GM19455 (cell line): ENCODE data around the gene TMC7.
"Not testable (repeated sequence)": the region's sequence is repeated elsewhere in the genome, so short reads cannot be mapped to it uniquely, and the experiment has no call there.

Experiments used
- ATAC-seq: cut with Tn5 transposase; IDR thresholded peaks from one replicate; pipeline ENCODE4 v1.9.1; 2021; ENCODE audit not compliant: unreplicated experiment

TMC7 gene

GRCh38 chr16:18983565-18984434, at the start of gene TMC7:
Gene TMC7 (plus strand): TSS chr16:18983934. CDS start chr16:18984064, 130 bp downstream.
- ATAC-seq: no peak

GRCh38 chr16:18936727-18937340, 46.9 kb upstream of the TMC7 start:
- no peak for ATAC-seq

GRCh38 chr16:18937390-18937789, 46.3 kb upstream of the TMC7 start:
- no peak for ATAC-seq

- ATAC-seq: no peak
Measured at GRCh38 chr16:18938986-18939385, 44.7 kb upstream of the TMC7 start.

- ATAC-seq: no peak
Measured at GRCh38 chr16:18941471-18941870, 42.3 kb upstream of the TMC7 start.

GRCh38 chr16:18942061-18942460, 41.7 kb upstream of the TMC7 start:
- no peak for ATAC-seq

- ATAC-seq: no peak
Measured at GRCh38 chr16:18943414-18943813, 40.3 kb upstream of the TMC7 start.

GRCh38 chr16:18945233-18945632, 38.5 kb upstream of the TMC7 start:
- no peak for ATAC-seq

GRCh38 chr16:18948372-18949020, 35.2 kb upstream of the TMC7 start:
- no peak for ATAC-seq

GRCh38 chr16:18950469-18951185, 33.1 kb upstream of the TMC7 start:
- ATAC-seq: no peak

GRCh38 chr16:18953547-18953946, 30.2 kb upstream of the TMC7 start:
- no peak for ATAC-seq

- not testable (repeated sequence) for ATAC-seq
Measured at GRCh38 chr16:18955874-18956580, 27.7 kb upstream of the TMC7 start.

GRCh38 chr16:18956658-18957241, 27.0 kb upstream of the TMC7 start:
- not testable (repeated sequence) for ATAC-seq

- no peak for ATAC-seq
Measured at GRCh38 chr16:18958621-18959029, 25.1 kb upstream of the TMC7 start.

GRCh38 chr16:18959031-18959505, 24.7 kb upstream of the TMC7 start:
- no peak for ATAC-seq

GRCh38 chr16:18965555-18965954, 18.2 kb upstream of the TMC7 start:
- ATAC-seq: no peak

GRCh38 chr16:18966791-18967190, 16.9 kb upstream of the TMC7 start:
- ATAC-seq: no peak

GRCh38 chr16:18969050-18969854, 14.5 kb upstream of the TMC7 start:
- no peak for ATAC-seq

GRCh38 chr16:18969855-18970240, 13.9 kb upstream of the TMC7 start:
- no peak for ATAC-seq
